HG03280 (cell line): ENCODE data around the gene JAKMIP1.
"Not testable (repeated sequence)": the region's sequence is repeated elsewhere in the genome, so short reads cannot be mapped to it uniquely, and the experiment has no call there.

Source experiments
- ATAC-seq: cut with Tn5 transposase; IDR thresholded peaks from one replicate; pipeline ENCODE4 v1.9.1; 2021; ENCODE audit warnings: mild to moderate bottlenecking, moderate library complexity; ENCODE audit not compliant: unreplicated experiment

JAKMIP1 gene

GRCh38 chr4:6229671-6230501, 29.5 kb upstream of the JAKMIP1 start:
- ATAC-seq, result no peak

DNA sequence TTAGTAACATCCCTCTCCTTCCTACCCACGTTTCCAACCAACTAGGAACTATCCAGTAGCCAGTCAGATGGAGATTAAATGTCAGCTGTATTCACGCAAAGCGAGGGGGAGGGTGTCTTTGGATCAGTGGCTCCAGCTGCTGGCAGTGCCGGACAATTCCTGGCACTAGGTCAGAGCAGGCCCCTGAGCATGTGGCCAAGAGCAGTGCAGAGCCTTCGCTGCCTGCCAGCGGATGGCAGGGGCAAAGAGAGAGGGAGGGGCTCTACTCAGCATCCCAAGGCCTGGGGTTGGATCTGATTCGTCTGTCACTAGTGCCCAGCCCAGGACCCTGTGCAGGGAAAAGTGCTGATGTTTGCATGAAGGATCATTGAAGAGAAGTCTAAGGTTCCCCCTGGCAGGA, 28.7 kb upstream of the JAKMIP1 start:
- ATAC-seq, result no peak

- ATAC-seq, result no peak
Observed at GRCh38 chr4:6228158-6229067, 28.1 kb upstream of the JAKMIP1 start.

DNA sequence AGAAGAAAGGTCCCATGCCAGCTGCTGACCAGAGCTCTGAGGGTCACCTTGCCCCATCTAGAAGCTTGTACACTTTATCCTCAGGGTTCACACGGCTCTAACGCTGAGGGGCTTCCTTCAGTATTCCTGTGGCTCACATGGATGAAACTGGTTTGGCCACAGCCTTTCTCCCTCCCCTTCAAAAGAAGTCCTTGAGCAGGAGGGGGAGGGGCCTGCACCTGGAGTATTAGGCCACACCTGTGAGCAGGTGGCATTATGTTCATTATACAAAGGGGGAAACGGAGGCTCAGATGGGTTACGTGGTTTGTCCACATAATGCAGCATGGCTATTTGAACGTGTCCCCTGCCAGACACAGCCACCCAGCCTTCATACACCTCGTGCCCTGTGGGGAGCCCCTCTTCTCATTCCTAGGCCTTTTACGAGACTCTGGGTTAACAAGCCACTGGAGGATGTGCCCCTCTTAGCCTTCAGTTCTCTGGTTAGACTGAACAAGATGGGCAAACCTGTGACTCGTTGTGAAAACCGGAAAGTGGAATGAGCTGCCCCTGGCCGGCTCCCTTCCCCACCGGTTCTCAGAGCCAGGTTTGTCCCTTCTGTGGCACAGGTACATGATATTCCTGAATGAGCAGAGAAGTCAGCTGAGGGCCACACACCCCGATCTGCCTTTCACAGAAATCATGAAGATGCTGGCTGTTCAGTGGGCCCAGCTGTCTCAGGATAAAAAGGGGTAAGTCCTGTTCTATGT, 27.2 kb upstream of the JAKMIP1 start:
- ATAC-seq, result no peak

GRCh38 chr4:6226506-6226905, 26.2 kb upstream of the JAKMIP1 start:
- ATAC-seq, result no peak

- no peak for ATAC-seq
Observed at GRCh38 chr4:6225469-6225868, 25.1 kb upstream of the JAKMIP1 start.

DNA sequence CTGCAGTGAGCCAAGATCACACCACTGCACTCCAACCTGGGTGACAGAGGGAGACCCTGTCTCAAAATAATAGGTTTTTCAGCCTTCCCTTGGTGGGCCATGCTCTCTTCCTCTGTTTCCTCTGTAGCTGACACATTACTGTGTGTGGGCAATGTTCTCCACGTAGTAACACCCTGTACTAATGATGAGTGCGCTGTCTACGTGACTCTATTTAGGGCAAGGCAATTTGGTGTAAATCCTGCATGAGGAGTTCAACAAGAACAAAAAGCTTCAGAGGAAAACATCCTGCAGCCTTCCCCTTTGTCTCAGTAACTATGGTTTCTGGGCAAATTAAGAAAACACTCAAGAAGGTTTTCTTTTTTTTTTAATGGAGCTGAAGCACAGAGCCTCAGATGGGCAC, 24.4 kb upstream of the JAKMIP1 start:
- no peak for ATAC-seq

DNA sequence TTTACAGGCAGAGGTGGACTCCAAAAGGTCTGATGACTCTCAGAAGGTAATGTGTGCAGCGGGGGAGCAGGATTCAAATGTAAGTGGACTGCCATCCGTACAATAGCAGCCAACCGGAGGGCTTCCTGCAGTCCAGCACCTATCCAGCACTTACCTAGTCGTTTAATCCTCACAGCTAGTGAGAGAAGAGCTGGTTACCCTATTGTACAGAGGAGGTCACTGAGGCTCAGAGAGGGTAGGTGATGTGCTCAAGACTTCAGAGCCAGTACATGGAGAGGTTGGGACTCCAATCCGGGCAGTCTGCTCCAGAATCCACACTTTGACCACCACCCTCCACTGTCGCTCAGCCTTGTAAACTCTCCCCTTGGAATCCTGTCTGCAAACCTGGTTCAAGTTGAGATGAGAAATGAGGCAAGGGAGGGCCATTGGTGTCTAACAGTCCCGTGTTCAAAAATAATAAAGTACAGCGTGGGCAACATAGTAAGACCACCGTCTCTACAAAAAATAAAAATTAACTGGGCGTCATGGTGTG, 22.5 kb upstream of the JAKMIP1 start:
- no peak for ATAC-seq

- no peak for ATAC-seq
Observed at GRCh38 chr4:6221851-6222760, 21.8 kb upstream of the JAKMIP1 start.

GRCh38 chr4:6221301-6221850, 21.0 kb upstream of the JAKMIP1 start:
- ATAC-seq, result no peak

DNA sequence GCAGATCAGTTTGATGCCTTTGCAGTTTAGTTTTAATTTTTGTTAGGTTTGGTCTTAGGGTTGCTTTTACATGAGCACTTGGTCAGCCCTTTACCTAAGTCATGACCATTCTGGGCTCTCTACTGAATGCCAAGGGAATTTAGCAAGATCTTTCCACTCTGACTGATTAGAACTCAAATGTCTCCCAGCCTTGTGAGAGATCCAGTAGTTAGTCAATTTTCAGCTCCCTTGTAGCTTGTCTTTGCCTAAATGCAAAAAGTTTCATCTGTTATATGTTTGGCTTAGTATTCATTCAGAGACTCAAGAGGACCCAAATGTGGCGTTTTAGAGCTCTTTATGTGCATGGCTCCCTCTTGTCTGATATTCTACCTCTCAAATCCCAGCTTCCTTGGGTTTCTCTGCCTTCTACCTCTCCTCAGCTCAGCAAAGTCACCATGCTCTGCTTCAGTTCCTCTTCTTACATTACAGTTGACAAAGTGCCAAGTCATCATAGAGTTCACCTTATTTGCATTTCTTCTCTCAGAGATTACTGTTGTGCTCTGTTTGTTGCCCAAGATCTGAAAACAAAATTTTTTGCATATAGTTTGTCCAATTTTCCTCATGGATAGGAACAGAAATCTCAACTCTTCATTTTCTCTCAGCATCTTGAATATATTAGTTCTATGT, 17.5 kb upstream of the JAKMIP1 start:
- peak; percentile 72 for ATAC-seq

- no peak for ATAC-seq
Observed at GRCh38 chr4:6216588-6216987, 16.2 kb upstream of the JAKMIP1 start.

GRCh38 chr4:6209921-6210320, 9.6 kb upstream of the JAKMIP1 start:
- ATAC-seq, result no peak

DNA sequence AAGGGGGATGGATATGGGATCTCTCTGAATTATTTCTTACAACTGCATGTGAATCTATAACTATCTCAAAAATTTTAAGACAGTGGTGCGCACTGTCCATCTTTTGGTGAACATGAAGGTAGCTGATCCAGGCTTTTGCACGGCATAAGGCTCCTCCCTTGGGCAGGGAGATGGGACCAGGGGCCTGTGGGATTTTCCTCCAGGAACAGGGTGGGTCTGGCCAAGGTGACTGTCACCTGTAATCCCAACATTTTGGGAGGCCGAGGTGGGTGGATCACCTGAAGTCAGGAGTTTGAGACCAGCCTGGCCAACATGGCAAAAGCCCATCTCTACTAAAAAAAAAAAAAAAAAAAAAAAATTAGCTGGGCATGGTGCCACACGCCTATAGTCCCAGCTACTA, 8.9 kb upstream of the JAKMIP1 start:
- ATAC-seq, result not testable (repeated sequence)

DNA sequence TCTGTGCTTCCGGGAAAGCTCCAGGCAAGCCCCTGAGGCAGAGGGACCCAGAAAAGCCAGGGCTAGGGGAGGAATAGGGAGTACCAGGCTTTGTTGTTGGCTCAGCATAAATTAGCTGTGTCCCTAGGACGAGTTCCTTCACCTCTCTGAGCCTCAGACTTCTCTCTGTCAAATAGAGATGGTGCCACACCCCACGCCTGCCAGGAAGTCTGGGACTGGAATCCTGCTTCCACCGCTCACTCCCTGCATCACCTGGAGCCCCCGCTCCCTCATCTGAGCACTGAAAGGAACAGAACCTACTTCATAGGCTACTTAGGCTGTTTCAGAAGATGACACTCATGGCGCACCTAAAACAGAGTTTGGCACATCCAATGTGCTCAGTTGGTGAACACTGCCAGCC, 8.1 kb upstream of the JAKMIP1 start:
- no peak for ATAC-seq

DNA sequence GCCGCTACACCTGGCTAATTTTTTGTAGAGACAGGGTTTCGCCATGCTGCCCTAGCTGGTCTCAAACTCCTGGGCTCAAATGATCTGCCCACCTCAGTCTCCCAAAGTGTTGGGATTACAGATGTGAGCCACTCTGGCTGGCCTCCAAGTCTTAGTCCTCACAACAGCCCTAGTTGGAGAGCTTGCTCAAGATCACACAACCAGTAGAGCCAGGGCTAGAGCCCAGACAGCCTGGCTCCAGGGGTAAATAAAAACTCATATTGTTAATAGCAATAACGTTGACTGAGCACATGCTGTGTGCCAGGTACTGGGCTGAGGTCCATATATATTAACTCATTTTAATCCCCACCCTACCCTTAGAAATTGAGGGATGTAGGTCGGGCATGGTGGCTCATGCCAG, 7.3 kb upstream of the JAKMIP1 start:
- no peak for ATAC-seq

- ATAC-seq, result no peak
Observed at GRCh38 chr4:6206771-6207290, 6.5 kb upstream of the JAKMIP1 start.

- ATAC-seq, result no peak
Observed at GRCh38 chr4:6205973-6206372, 5.6 kb upstream of the JAKMIP1 start.

- ATAC-seq, result no peak
Observed at GRCh38 chr4:6205567-6205931, 5.2 kb upstream of the JAKMIP1 start.
